Measurements from ENCODE around the gene TNC.

The TNC gene

DNA sequence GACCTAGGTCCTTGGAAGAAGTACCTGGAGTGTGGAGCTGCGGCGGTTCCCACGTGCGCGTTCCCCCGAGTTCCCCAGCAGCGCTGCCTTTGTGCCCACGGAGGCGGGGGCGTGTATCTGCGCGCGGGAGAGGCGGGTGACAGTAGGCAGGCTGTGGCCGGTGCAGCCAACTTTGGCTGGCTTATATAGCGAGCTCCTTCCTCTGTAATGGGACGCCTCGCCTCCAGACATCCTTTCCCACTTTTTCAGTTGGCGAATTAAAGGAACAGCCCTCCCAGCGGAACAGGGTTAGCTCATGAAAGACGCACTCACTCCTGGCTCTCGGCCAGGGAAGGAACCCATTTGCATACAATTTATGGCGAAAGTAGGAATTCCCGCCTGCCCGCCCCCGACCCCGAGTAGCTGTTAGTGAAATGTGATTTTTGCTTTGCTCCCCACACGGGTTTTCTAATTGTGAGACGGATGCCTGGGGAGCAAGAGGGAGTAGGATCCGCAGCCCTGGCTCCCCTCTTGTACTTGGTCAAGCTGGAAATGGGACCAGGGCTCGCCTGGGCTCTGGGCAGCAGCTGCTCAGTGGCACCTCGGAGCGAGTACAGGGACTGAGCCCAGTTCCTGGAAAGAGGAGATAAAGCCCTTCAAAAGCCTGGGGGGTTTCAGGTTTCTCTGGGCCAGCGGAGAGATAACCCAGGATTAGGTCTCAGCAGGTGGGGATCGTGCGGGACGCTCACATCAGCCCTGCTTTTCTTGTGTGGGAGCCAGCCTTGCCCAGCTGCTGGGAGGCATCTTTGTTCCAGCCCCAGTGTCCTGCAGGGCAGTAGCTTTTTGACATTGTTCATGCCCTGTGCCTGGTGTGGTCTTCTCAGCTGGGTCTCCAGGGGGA, at the start of gene TNC:
TSS of gene TNC (minus strand) at position 159 of the 880 bp plus-strand sequence. CDS start 27,139 bp downstream, outside the sequence.
- no peak for DNase-seq

DNA sequence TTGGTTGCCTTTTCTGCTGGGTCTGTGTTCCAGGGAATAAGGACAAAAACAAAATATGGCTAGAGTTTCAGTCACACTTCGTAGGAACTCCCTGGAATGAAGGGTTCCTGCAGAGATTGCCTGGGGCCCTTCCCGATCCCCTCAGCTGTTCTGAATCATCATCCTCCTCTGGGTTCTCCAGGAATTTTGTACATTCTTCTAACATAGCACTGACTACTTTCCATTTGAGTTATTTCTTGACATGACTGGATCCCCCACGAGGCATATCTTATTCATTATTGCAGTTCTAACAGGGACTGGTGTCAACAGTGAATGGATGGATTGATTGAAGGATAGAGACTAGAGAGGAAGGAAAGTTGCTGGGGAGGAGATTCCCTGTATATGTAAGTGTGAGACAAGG, 49.2 kb upstream of the TNC start:
- no peak for DNase-seq

DNA sequence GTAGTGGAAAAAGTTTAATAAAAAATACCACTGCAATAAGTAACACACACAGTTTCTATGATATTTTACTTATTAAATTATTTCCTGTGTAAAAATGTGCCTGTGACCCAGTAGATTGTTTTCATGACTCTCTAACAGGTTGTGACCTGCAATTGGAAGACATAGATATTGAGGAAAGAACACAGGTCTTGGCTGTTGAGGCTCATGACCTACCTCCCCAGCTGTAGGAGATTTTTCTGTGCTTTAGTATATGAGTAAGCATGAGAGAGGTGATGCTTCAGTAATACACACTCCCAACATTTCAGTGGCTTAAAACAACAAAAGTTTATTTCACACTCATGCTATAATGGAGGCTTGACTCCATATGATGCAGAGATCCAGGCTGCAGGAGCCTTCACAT, 47.3 kb upstream of the TNC start:
- no peak for DNase-seq

DNA sequence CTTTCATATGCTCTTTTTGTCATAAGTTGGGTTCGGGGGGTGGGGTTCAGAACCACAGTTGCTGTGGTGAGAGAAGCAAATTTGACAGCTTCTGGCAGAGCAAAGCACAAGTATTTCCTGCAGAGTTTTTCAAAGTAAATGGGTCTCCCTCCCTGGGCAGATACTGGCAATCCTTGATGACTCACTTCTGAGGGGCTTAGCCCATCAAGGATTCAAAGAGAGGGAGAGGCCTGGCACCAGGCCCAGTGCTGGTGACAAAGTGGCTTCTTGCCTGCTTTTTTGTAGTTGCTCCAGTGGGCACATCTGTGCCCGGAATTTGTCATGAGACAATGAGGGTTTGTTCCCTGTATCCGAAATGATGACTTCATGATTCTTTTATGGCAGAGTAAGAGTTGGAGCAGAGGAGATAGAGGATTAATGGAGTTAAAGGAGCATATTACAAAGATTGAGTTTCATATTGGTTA, 46.6 kb upstream of the TNC start:
- no peak for DNase-seq

DNA sequence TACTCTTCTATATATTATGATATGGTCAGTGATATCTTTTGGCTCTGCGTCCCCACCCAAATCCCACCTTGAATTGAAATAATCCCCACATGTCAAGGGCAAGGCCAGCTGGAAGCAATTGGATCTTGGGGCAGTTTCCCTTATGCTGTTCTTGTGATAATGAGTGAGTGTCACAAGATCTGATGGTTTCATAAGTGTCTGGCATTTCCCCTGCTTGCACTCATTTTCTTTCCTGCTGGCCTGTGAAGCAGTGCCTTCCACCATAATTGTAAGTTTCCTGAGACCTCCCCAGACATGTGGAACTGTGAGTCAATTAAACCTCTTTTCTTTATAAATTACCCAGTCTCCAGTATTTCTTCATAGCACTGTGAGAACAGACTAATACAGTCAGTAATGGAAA, 45.0 kb upstream of the TNC start:
- no peak for DNase-seq

DNA sequence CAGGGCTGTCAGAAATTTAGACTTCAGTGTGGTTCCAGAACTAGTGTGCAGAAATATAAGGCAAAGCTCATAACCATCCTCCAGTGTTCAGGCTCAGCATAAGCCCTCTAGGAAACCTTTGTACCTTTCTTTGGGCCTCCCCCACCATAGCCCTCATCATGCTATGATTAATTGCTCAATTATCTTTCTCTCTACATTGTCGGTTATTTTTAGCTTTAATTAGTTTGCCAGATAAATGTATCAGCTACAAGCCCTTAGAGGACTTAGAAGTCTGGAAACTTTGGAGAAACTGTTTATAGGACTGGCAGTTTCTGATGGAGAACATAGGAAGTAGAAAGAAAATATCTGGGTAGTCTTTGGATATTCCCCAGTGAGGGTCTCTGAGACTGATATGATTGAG, 43.5 kb upstream of the TNC start:
- no peak for DNase-seq

DNA sequence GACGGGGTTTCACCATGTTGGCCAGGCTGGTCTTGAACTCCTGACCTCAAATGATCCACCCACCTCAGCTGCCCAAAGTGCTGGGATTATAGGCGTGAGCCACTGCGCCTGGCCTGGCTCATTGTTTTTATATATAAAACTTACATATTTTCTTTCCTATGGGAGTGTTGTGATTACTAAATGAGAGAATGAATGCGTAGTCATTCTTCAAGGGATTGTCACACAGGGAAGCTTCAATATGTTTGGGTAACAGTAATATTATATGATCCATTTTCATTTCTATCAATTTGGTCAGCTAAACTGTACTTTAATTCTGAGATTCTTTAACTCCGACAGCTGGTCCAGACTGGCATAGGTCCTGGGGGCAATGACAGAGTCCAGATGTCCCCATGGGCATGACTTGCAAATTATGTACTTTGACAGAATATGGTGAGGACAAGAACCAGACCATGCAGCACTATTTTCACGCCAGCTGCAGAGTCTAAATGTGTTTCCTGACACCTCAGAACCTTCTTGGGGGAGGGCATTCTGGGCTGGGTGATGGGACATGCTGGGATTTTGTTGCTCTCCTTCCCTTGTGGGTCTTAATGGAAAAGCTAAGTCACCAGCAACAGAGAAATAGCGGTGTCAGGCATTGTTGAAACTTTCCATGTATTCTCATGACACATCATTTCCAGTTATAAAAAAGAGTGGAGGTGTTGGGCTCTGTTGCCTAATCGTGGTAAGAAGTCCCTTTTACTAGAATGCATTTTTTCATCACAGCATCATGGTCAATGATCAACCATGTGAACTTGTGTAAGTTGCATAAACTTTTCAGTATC, 40.9 kb upstream of the TNC start:
- no peak for DNase-seq

DNA sequence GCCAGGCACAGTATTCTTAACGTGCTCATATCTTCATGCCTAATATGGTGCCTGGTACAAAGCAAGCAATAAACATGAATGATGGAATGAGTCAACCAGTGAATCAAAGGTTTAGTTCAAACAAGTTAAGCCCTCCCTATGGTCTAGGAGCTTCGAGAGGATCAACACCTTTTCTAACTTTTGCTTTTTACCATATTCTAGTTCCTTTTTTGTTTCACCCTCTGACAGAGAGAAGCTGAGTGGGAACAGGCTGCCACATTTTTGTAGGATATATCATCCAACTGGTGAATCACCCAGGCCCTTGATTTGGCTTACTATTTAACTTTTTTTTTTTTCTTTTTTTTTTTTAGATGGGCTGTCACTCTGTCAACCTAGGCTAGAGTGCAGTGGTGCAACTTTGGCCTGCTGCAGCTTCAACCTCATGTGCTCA, 39.3 kb upstream of the TNC start:
- DNase-seq, result no peak

DNA sequence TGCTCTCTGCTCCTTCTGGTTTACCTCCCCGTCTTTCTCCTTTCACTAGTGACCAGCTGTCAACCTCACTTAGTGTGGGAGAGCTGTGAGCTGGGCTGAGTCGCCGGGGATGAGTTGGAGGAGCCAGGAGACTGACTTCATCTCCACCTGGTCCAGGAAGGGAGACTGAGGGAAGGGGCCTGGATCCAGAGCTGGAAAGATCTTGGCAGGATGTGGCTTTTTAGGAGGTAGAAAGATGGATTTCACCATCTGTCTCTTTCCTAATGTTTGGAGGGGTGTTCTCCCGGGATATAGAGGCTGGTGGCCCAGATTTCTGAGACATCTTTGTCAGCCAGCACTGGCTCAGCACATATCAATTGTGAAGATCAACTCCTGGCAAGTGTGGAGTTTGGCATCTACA, 37.1 kb upstream of the TNC start:
- no peak for DNase-seq

DNA sequence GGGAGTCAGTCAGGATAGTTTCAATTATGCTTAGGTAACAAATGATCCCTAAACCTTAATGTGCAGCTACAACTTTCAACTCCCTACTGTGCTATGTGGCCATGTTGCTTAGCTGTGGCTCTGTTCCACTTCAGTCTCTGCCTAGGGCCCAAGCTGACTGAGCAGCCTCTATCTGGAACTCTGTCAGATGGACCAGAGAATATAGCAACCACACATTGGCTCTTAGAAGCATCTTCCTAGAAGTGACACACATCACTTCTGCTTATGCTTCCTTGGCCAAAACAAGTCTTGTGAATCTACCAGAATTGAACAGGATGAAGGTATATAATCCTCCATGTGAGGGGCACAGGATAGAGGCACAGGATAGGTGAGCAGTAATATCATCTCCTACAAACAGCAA, 36.7 kb upstream of the TNC start:
- no peak for DNase-seq

DNA sequence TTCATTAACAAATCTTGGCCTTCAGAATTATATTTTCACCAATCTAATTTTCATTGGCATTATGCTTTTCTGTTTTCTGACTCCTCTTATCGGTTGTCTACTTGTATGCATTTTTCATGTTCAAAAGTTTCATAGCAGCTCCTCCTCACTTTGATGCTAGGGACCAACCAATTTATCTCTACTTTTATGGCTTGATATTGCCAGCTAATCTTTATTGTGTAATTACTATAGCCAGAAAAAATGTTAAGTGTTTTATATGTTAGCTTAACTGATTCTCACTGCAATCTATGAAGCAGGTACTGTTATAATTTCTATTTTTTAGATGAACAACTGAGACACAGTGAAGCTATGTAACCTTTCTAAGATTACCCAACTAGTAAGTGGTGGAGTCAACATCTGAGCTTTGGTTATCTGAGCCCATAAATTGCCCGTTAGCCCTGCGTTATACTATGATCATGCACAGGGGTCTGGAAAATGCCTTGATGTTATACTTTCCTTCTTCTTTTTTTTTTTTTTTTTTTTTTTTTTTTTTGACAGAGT, 34.4 kb upstream of the TNC start:
- DNase-seq, result no peak

DNA sequence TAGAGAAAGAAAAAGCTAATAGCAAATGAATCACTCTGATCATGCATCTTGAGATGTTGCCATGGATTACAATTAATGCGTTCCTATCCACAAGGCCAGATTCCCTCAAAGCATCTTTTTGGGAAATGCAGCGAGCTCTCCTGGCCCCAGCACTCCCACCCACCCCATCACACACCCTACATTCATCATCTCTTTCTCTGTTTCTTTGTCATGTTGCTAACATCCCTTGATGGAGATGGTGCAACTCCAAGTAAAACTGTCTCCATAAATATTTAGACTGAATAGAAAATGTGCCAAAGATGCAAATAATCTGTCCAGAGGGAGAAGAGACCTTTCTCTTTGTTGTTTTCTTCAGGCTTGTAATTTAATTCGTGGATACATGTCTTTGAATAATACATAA, 30.8 kb upstream of the TNC start:
- DNase-seq, result no peak

DNA sequence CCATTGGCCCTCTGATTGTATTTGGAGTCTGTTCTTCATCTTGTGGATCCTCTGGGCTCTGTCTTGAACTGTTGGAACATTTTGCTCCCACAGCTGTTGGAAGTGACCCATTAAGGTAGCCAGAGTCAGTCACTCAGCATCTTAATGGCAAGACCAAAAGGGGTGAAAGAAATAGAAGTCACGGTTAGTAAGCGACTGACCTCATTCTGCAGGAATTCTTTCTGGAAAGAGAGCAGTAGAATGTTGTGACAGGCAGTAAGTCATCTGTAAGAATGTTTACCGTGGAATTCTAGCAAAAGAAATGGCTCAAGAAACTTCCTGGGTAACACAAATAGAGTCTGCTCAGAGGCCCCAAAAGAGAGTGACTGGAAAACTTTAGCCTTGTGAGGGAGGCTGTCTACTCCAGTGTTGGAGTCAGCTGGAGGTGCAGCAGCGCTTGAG, 28.6 kb upstream of the TNC start:
- DNase-seq, result no peak

DNA sequence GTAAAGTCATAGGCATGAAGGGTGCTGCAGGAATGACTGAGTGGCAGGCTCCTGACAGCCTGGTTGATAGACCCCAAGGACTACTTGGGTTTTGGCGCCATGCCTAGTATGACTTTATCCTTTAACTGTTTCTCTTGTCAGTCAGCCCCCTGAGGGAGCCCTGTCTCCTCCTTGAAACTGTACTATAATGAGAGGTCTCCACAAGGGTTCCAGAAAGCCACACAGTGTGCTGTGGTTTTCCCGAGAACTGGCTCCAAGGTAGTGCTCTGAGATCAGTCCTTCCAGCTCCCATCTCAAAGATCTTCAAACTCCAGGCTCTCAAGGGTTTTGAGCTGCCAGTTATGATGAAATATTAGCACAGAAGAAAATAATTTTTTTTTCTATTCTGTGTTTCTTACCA, 26.7 kb upstream of the TNC start:
- DNase-seq, result no peak

DNA sequence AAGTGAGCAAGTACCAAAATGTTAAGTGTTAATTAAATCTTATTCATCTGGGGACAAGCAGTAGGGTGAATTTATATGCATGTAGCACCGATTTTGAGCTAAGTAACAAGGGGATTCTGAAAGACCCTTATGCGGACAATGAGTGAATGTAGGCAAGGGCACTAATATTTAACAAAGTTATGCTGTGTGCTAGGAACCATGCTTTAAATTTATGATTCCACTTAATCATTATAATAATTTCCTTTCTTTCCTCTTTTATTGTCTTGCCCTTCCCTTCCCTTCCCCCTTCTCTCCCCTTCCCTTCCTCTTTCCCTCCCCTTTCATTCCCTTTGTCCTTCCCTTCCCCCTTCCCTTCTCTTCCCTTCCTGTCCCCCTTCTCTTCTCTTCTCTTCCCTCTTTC, 25.7 kb upstream of the TNC start:
- DNase-seq, result no peak

DNA sequence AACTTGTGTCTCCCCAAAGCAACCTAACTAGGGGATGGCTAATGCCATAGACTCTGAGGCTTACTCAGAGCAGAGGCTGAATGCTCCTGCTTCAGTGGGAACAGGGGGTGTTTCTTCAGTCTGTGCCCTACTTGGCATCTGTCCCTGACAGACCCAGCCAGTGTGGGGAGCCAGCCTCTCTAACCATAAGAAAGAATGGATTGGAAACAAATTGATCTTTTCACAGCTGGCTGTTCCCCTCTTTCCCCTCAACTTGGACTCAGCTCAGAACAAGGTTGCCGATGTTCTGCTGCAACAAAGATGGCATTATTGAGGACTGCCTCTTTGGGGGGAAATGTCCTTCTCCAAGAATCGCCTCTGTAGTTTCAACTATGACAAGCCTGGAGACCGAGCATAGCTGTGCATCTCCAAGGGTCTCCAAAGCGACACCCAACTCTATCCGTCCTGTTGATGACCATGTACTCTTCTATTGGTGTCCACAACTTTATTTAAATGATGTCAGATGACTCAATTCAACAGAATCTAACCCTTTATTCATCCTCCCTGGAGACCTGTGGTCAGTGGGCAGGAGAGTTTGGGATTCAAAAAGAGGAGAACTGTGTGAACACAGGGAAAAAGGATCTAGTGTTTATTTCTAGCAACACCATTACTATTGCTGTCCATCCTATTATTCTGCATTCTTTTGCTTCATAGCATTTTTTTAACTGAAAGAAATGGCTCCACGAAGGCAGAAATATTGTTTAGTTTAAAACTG, 24.7 kb upstream of the TNC start:
- DNase-seq, result no peak

DNA sequence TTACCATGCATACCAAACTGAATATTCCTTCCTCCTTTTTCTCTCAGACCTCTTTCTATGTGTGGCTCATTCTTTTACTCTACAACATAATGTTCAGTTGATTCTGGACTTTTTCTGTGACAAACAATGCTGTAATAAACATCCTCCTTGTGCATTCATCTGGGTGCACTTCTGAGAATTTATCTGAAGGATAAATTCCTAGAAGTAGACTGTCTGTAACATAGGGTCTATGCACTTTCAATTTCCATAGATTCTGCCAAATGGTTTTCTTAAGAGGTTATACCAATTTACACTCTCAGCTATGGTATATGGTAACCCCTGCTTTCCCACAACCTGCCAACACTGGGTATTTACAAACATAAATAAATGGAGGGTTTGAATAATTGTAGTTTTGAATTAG, 24.1 kb upstream of the TNC start:
- no peak for DNase-seq

DNA sequence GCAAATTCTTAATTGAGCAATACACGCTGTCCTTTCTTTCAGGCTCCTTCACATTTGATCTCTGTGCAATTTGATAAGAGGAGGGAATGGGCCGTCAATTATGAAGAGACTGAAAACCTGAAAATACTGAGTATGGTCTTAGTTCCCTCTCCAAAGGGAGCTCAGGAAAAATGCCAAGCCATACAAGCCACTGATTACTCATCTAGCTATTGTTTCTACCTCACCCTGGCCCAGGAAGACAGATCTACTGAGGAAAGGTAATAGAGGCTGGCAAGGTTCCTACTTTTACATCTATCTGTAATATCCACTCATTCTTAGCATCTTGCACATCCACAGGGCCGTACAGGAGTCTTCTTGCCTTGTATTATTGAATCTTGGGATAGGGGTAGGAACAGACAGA, 23.7 kb upstream of the TNC start:
- DNase-seq, result no peak

DNA sequence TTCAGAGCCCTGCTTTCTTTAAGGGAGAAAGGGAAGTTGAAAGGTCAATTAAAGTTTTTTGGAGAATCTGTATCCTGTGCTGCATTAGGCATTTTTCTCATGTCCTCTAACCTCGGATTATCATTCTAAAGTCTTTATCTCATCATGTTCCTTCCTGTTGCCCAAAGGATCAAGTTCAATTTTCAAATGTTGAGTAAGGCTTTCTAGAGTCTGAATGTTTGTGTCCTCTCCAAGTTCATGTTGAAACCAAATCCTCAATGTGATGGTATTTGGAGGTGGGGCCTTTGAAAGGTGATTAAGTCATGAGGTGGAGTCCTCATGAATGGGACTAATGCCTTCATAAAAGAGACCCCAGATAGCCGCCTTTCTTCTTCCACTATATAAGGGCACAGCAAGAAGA, 20.2 kb upstream of the TNC start:
- no peak for DNase-seq

DNA sequence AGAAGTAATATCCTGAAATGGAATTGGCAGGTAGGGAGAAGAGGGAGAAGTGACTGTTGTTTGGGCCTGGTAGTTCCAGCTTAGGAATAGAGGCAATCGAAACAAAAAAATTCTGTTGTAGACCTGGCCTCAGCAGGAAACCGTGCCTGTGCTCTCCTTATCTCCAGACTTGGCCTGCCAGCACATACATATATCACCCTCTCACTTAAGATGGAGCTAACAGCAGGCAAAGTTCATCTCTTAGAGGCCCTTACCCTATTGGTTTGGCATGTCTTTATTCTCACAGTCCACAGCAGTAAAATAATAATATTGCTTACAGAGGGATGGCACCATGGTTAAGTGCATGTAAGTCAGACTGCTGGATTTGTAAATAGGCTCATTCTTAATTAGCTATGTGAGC, 19.6 kb upstream of the TNC start:
- no peak for DNase-seq

DNA sequence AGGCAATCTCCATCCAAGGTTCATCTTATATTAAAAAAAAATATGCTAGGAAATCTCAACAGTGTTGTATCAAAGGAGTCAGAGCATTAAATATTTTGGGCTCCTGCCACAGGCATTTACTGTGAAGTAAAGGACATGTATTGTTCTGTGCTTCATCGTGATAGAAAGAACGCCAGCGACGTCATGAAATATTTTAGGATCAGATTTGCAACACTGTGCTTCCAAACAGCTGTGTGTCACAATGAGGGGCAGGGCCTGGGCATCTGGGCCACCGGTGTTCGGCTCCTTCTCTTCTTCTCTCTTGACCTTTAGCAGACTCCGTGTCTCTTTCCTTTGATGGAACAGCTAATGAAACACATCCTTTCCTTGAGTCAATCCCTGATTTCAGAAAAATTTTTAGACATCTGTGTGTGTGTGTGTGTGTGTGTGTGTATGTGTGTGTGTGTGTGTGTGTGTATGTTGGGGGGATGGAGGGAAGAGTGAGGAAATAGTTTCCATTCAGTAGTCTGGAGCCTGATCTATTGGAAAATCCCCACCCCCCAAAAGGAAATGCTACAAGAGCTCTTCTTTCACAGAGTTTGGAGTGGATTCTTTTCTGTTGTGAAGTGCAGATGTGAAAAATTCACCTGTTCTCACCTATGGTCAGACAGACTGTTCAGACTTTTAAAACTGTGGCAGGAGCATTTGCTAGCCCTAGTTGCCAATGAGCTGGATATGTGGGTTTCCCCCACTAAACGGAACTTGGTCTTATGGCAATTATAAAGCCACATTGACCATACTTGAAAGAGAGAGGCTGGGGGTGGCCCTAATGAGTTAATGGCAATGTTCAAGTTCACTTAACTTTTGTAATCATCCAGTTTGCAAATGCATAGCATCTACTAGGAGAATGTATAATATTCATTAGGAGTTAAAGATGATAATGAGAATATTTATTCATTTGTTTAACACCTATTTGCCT, 18.1 kb upstream of the TNC start:
- DNase-seq, result no peak

DNA sequence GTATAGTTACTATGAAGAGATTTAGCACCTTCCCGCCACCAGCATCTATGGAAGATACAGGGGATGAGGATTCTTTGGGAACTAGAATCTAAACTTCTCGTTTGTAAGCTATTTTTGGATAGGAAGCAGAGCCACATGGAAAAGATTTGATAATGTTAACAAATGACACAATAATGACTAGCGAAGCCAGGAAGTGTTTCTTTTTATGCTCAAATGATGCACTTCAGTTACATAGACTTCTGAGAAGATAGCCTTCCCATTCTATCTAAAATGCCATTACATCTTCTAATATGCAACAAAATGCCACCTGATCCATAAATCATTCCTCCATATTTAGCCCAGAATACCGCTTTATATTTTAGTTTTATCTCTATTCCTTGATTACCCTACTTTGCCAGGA, 17.0 kb upstream of the TNC start:
- no peak for DNase-seq
